Measurements from ENCODE around the gene RECQL. TPM values are rescaled to one million over a fixed set of nuclear protein-coding genes. Genes with fewer than 3 reads are reported as not detected.

Gene RECQL
- total RNA-seq, 1 experiment from 2014 or later, result 42.3 TPM

Other genes with a start within 250 kb of the RECQL start
- not detected for gene SLCO1A2, start 166.7 kb downstream of the RECQL start, total RNA-seq (2021; ENCODE audit: unreplicated experiment)
- not detected for gene IAPP, start 128.7 kb downstream of the RECQL start, total RNA-seq (2021; ENCODE audit: unreplicated experiment)
- gene PYROXD1, start 64.0 kb downstream of the RECQL start, total RNA-seq (2021; ENCODE audit: unreplicated experiment), result 8.6 TPM
- 40.8 TPM for gene GOLT1B, start 154 bp upstream of the RECQL start, total RNA-seq (2021; ENCODE audit: unreplicated experiment)
- gene SPX, start 24.7 kb upstream of the RECQL start, total RNA-seq (2021; ENCODE audit: unreplicated experiment), result 0.13 TPM
- not detected for gene GYS2, start 103.2 kb upstream of the RECQL start, total RNA-seq (2021; ENCODE audit: unreplicated experiment)
- gene LDHB, start 156.2 kb upstream of the RECQL start, total RNA-seq (2021; ENCODE audit: unreplicated experiment), result 552 TPM